Endothelial cell of umbilical vein (primary cell): ENCODE data around the gene CIC. TPM values are rescaled to one million over a fixed set of nuclear protein-coding genes. Genes with fewer than 3 reads are reported as not detected.

Experiments
- BruUV-seq: library from RNA; stranded (reverse); fragments of 400-500 nt; replicated peaks from 2 replicates; lab custom pipeline; 2021; lab: Mats Ljungman, UMichigan
- CTCF ChIA-PET: fragments of 300-600, 350-600 bp; sonication (Branson Sonifier 250); formaldehyde crosslinking; loops from one replicate; lab custom pipeline; 2021; ENCODE audit warnings: antibody characterized with exemption, inconsistent platforms; lab: Charles Lee
- POLR2A ChIA-PET: fragments of 300-600, 350-600 bp; sonication (Branson Sonifier 250); formaldehyde crosslinking; loops from one replicate; lab custom pipeline; 2021; ENCODE audit warnings: antibody characterized with exemption, inconsistent platforms; lab: Charles Lee
- DNase-seq: peaks from one replicate; pipeline ENCODE4 v3.0.0-alpha.2; 2011; ENCODE audit warnings: low read depth, low spot score
- FAIRE-seq: peaks from 2 replicates; lab custom pipeline; 2011; peaks lifted over from hg19 to GRCh38; lab: Jason Lieb, UNC
- H2AFZ ChIP-seq: 2 replicates; pipeline ENCODE4 v1.6.0; 2012; ENCODE audit warnings: low read depth, low read length, control low read depth, inconsistent platforms
- H3K27ac ChIP-seq: 2 replicates; pipeline ENCODE4 v1.5.1; 2011; ENCODE audit warnings: low read depth, mild to moderate bottlenecking, control low read depth, low read length, moderate library complexity; ENCODE audit not compliant: insufficient read depth
- H3K27me3 ChIP-seq, 2 experiments: 2 replicates each; pipeline versions ENCODE4 v1.6.0 to v1.6.1; 2011; ENCODE audit warnings: low read length in 2 of 2, mixed read lengths in 1 of 2; ENCODE audit not compliant: control insufficient read depth in 2 of 2, insufficient read depth in 2 of 2
- H3K36me3 ChIP-seq, 2 experiments: 2 replicates in 1 of 2; 3 replicates in 1 of 2; pipeline ENCODE4 v1.5.1; 2011; ENCODE audit warnings: low read length in 2 of 2, mild to moderate bottlenecking in 1 of 2, moderate library complexity in 1 of 2; ENCODE audit not compliant: control insufficient read depth in 2 of 2, insufficient read depth in 2 of 2; ENCODE audit errors: extremely low read depth in 1 of 2
- H3K4me1 ChIP-seq: 3 replicates; pipeline ENCODE4 v1.5.1; 2011; ENCODE audit warnings: mild to moderate bottlenecking, low read length; ENCODE audit not compliant: control insufficient read depth, insufficient read depth; ENCODE audit errors: extremely low read depth
- H3K4me2 ChIP-seq: 2 replicates; pipeline ENCODE4 v1.6.1; 2011; ENCODE audit warnings: low read length, control low read depth, mixed read lengths; ENCODE audit not compliant: insufficient read depth
- H3K4me3 ChIP-seq, 3 experiments: fragments of 200-600 bp in 1 of 3; sonication (generic), shearing (Covaris generic) in 1 of 3; replicated peaks in 1 of 3; 2 replicates each; pipeline ENCODE4 v1.5.1; 2011 to 2016; ENCODE audit warnings: control low read depth in 3 of 3, low read length in 3 of 3, mild to moderate bottlenecking in 2 of 3, inconsistent platforms in 1 of 3, low read depth in 1 of 3, moderate library complexity in 1 of 3; ENCODE audit not compliant: insufficient read depth in 1 of 3
- H3K79me2 ChIP-seq: 2 replicates; pipeline ENCODE4 v1.6.0; 2012; ENCODE audit warnings: low read length, inconsistent platforms; ENCODE audit not compliant: control insufficient read depth, insufficient read depth
- H3K9ac ChIP-seq: replicated peaks from 2 replicates; pipeline ENCODE3; 2011; ENCODE audit warnings: low read length, control low read depth; ENCODE audit not compliant: insufficient read depth; ENCODE audit errors: extremely low read depth
- H3K9me1 ChIP-seq: replicated peaks from 3 replicates; pipeline ENCODE4 v1.6.0; 2011; ENCODE audit warnings: mild to moderate bottlenecking, low read length; ENCODE audit not compliant: control insufficient read depth, insufficient read depth; ENCODE audit errors: extremely low read depth
- H3K9me3 ChIP-seq: replicated peaks from 2 replicates; pipeline ENCODE4 v1.5.1; 2012; ENCODE audit warnings: low read length, inconsistent platforms; ENCODE audit not compliant: control insufficient read depth, insufficient read depth
- H4K20me1 ChIP-seq: replicated peaks from 2 replicates; pipeline ENCODE3; 2011; ENCODE audit warnings: mild to moderate bottlenecking, low read length; ENCODE audit not compliant: control insufficient read depth, insufficient read depth; ENCODE audit errors: extremely low read depth
- EZH2 ChIP-seq: IDR thresholded peaks from 2 replicates; pipeline ENCODE4 v1.6.1; 2012; ENCODE audit warnings: borderline replicate concordance, low read depth, mild to moderate bottlenecking, moderate library complexity, low read length, inconsistent platforms; ENCODE audit not compliant: severe bottlenecking
- FOS ChIP-seq: IDR thresholded peaks from 2 replicates; pipeline ENCODE4 v1.6.1; 2011; ENCODE audit warnings: mild to moderate bottlenecking, low read length, moderate library complexity, borderline replicate concordance; ENCODE audit not compliant: insufficient read depth
- GATA2 ChIP-seq: IDR thresholded peaks from 2 replicates; pipeline ENCODE4 v1.7.0; 2011; ENCODE audit warnings: low read depth, mild to moderate bottlenecking, moderate library complexity, mixed read lengths, low read length; ENCODE audit not compliant: insufficient read length, insufficient read depth
- JUN ChIP-seq: IDR thresholded peaks from 2 replicates; pipeline ENCODE4 v1.6.1; 2011; ENCODE audit warnings: borderline replicate concordance, low read depth; ENCODE audit not compliant: insufficient read length, insufficient read depth
- MAX ChIP-seq: IDR thresholded peaks from 2 replicates; pipeline ENCODE4 v1.6.1; 2011; ENCODE audit not compliant: insufficient read depth, insufficient read length
- MYC ChIP-seq: IDR thresholded peaks from one replicate; pipeline ENCODE4 v1.6.1; 2011; ENCODE audit warnings: mild to moderate bottlenecking, low read depth, low read length
- POLR2A ChIP-seq: IDR thresholded peaks from 2 replicates; pipeline ENCODE4 v1.6.1; 2012; ENCODE audit warnings: low read depth, mild to moderate bottlenecking, control low read depth, low read length
- POLR2AphosphoS5 ChIP-seq: IDR thresholded peaks from 2 replicates; pipeline ENCODE4 v1.6.1; 2012; ENCODE audit warnings: low read depth, mild to moderate bottlenecking, control low read depth, low read length, moderate library complexity; ENCODE audit not compliant: insufficient read depth
- dilution Hi-C: fragments of 300-500 bp; cut with MboI; formaldehyde crosslinking; loops from one replicate; pipeline ENCODE4 v1.15.0; 2019; ENCODE audit warnings: low sequenced_read_pairs; ENCODE audit not compliant: extremely low pct_ligation_motif_present
- intact Hi-C: fragments of 100-400 bp; cut with micrococcal nuclease; formaldehyde crosslinking; loops from one replicate; pipeline ENCODE4 v1.10.0; 2022
- polyA plus RNA-seq, 4 experiments: library from polyadenylated mRNA; depleted of rRNA in 3 of 4; stranded (reverse) in 3 of 4; unstranded in 1 of 4; fragments of >200 nt; gene quantifications; 2 replicates each; pipeline versions ENCODE4 v1.2.1 to v1.2.3, GENCODE V29; 2011 to 2012; ENCODE audit warnings: missing spikeins in 1 of 4
- total RNA-seq: library from RNA; stranded (reverse); gene quantifications from 2 replicates; pipeline ENCODE4 v1.2.3, GENCODE V29; 2021
- TF ChIP-seq, protein P1 (sequence below), 2 donors: IDR thresholded peaks; 1 replicate in 1 of 2; 2 replicates in 1 of 2; pipeline ENCODE4 v1.5.1; 2011; ENCODE audit warnings: low read length in 2 of 2, mild to moderate bottlenecking in 2 of 2, moderate library complexity in 2 of 2, control low read depth in 1 of 2, inconsistent platforms in 1 of 2, low read depth in 1 of 2; ENCODE audit not compliant: insufficient read depth in 1 of 2; ENCODE audit errors: extremely low read depth in 1 of 2

The CIC gene
- total and polyA plus RNA-seq, 2 donors (not counting 3 experiments of a cell fraction or from before 2014, with no cell fraction given) = 18.4 to 86.0 TPM

DNA sequence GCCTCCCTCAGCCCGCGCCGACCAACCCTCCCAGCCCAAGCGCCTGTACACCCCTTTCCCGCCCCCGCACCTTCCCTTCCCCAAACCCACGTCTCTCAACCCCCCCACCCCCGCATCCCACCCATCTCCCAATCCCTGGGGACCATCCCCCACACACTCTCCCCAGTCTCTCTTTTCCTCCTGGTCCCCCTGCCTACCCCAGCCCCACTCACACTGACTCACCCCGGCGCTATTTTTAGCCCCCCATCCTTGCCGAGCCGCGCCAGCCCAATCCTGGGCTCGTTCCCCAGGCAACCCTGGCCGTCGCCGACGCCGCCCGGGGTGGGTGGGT lies 11.7 kb downstream of the CIC start:
- DNase-seq (peak; percentile 39), FAIRE-seq (no peak)
- ChIA-PET POLR2A (interaction anchor here (1.8 kb wide), 1 partner anchor 38 kb away, joined by 11 read pairs; the partner anchor contains the start of gene GSK3A), CTCF (interaction anchor here (1.4 to 7.4 kb wide), 3 partner anchors 10 to 34 kb away, joined by 5 to 365 read pairs (median 24); partner anchors contain the start of genes CIC and GSK3A)
- Histone ChIP-seq H3K9me1 (no peaks in the 10 kb centered on the region), H3K4me2 (peak overlapping the region; percentile 79), H3K27ac (peak overlapping the region; percentile 22), H2AFZ (no peak overlapping the region), H3K4me1 (peaks cover 60% of the 10 kb centered on the region), H3K27me3 (no peaks in the 10 kb centered on the region), H3K79me2 (peaks cover 26% of the 10 kb centered on the region), H3K9me3 (no peaks in the 10 kb centered on the region), H3K36me3 (no peaks in the 10 kb centered on the region), H3K9ac (no peak overlapping the region), H4K20me1 (no peaks in the 10 kb centered on the region), H3K4me3 (peak overlapping the region; percentile 61 to 74 (median 70))
- dilution Hi-C loops (no loop called here), intact Hi-C loops (loop anchor here (1.0 to 2.0 kb wide), 7 partner anchors 12 to 168 kb away; partner anchors contain the start of genes DEDD2, ERF, MEGF8 and POU2F2)
- BruUV-seq = no TSS peak
- no peak for TF ChIP-seq JUN
- no peak for TF ChIP-seq POLR2AphosphoS5
- TF ChIP-seq, protein P1, sequence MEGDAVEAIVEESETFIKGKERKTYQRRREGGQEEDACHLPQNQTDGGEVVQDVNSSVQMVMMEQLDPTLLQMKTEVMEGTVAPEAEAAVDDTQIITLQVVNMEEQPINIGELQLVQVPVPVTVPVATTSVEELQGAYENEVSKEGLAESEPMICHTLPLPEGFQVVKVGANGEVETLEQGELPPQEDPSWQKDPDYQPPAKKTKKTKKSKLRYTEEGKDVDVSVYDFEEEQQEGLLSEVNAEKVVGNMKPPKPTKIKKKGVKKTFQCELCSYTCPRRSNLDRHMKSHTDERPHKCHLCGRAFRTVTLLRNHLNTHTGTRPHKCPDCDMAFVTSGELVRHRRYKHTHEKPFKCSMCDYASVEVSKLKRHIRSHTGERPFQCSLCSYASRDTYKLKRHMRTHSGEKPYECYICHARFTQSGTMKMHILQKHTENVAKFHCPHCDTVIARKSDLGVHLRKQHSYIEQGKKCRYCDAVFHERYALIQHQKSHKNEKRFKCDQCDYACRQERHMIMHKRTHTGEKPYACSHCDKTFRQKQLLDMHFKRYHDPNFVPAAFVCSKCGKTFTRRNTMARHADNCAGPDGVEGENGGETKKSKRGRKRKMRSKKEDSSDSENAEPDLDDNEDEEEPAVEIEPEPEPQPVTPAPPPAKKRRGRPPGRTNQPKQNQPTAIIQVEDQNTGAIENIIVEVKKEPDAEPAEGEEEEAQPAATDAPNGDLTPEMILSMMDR (IDR thresholded peaks at IDR 0.05; ENCODE audit: extremely low read depth in 1 of 2, insufficient read depth in 1 of 2, low read depth in 1 of 2, low read length in 2 of 2) = no peak
- no peak for TF ChIP-seq GATA2
- TF ChIP-seq POLR2A = no peak
- TF ChIP-seq MYC = no peak
- no peak for TF ChIP-seq EZH2
- TF ChIP-seq FOS = no peak
- no peak for TF ChIP-seq MAX
